ENCODE data around the gene COQ8B. TPM values are rescaled to one million over a fixed set of nuclear protein-coding genes. Genes with fewer than 3 reads are reported as not detected.

The COQ8B gene
- total RNA-seq, 1 experiment from 2014 or later: 62.9 TPM

- Mint-ChIP-seq H3K36me3 (peaks cover 41% of the 10 kb centered on the region), H3K4me3 (no peak overlapping the region), H3K27me3 (ENCODE audit: low read depth) (no peaks in the 10 kb centered on the region), H3K9me3 (no peaks in the 10 kb centered on the region), H3K27ac (no peak overlapping the region), H3K4me1 (peaks cover 8% of the 10 kb centered on the region; the same call in 1 of the 2 replicates)
- POLR2A ChIA-PET: no interaction called here
- TF ChIP-seq ERG (CRISPR knock-in tag; IDR thresholded peaks at IDR 0.05) (no peak), ETV6 (CRISPR knock-in tag; IDR thresholded peaks at IDR 0.05) (no peak), CTCF (IDR thresholded peaks at IDR 0.05) (no peak), ZNF425 (CRISPR knock-in tag; conservative IDR thresholded peaks at IDR 0.05) (no peak), MXD4 (CRISPR knock-in tag; IDR thresholded peaks at IDR 0.05; ENCODE audit: borderline replicate concordance) (no peak)
- ATAC-seq (no peak), DNase-seq (ENCODE audit: low spot score) (no peak)
- CTCF ChIA-PET: interaction anchor here (1.7 kb wide), 1 partner anchor 13 kb away, joined by 5 read pairs; no protein-coding TSS in a partner anchor
Measured at GRCh38 chr19:40704491-40705361, 12.0 kb downstream of the COQ8B start.

GRCh38 chr19:40703029-40703755 is 13.5 kb downstream of the COQ8B start:
- no peak overlapping the region for H3K4me3 Mint-ChIP-seq
- TF ChIP-seq MLX (CRISPR knock-in tag; IDR thresholded peaks at IDR 0.05) (no peak), TEAD4 (CRISPR knock-in tag; IDR thresholded peaks at IDR 0.05) (no peak), JUN (CRISPR knock-in tag; IDR thresholded peaks at IDR 0.05) (no peak), SOX15 (CRISPR knock-in tag; IDR thresholded peaks at IDR 0.05) (no peak), TP53 (CRISPR knock-in tag; IDR thresholded peaks at IDR 0.05) (no peak), CDX4 (CRISPR knock-in tag; IDR thresholded peaks at IDR 0.05; ENCODE audit: borderline replicate concordance) (no peak), ZNF532 (CRISPR knock-in tag; IDR thresholded peaks at IDR 0.05; ENCODE audit: borderline replicate concordance) (no peak), ZNF219 (CRISPR knock-in tag; IDR thresholded peaks at IDR 0.05; ENCODE audit: borderline replicate concordance) (no peak), HMGXB4 (CRISPR knock-in tag; IDR thresholded peaks at IDR 0.05) (no peak), AR (CRISPR knock-in tag; IDR thresholded peaks at IDR 0.05) (no peak)

More at GRCh38 chr19:40703029-40703755, 13.5 kb downstream of the COQ8B start:
- Mint-ChIP-seq H3K27me3 (ENCODE audit: low read depth) (no peaks in the 10 kb centered on the region), H3K36me3 (peaks cover 40% of the 10 kb centered on the region), H3K9me3 (no peaks in the 10 kb centered on the region), H3K4me1 (peaks cover 8% of the 10 kb centered on the region; the same call in 1 of the 2 replicates), H3K27ac (peak overlapping the region; percentile 68)
- POLR2A ChIA-PET: interaction anchor here (1.1 kb wide), 1 partner anchor 736 kb away, joined by 3 read pairs; no protein-coding TSS in a partner anchor
- DNase-seq (ENCODE audit: low spot score): no peak
- no peak; the same call in 1 of the 2 replicates for ATAC-seq
- CTCF ChIA-PET: interaction anchor here (0.6 to 1.7 kb wide), 21 partner anchors 11 to 460 kb away, joined by 3 to 55 read pairs (median 5); partner anchors contain the start of genes ACTMAP, COQ8B, ITPKC and NUMBL

Data from WTC11 (cell line).